KG1 (cell line): Measurements from ENCODE around the gene DHDH.
"Not testable (repeated sequence)": the region's sequence is repeated elsewhere in the genome, so short reads cannot be mapped to it uniquely, and the experiment has no call there.

Source experiments
- DNase-seq: peaks from one replicate; lab custom pipeline; 2025; lab: John Stamatoyannopoulos, UW

The DHDH gene

DNA sequence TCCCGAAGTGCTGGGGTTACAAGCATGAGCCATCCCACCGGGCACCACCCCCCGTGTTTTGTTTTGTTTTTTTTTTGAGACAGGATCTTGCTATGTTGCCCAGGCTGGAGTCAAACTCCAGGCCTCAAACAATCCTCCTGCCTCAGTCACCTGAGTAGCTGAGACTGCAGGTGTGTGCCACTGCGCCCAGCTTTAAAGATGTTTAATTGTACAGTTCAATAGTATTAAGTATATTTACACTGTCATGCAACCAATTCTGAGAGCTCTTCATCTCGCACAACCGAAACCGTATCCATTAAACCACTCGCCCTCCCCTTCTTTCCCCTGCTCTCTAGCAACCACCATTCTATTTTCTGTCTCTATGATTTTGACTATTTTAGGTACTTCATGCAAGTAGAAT is 17.7 kb upstream of the DHDH start:
- no peak for DNase-seq

DNA sequence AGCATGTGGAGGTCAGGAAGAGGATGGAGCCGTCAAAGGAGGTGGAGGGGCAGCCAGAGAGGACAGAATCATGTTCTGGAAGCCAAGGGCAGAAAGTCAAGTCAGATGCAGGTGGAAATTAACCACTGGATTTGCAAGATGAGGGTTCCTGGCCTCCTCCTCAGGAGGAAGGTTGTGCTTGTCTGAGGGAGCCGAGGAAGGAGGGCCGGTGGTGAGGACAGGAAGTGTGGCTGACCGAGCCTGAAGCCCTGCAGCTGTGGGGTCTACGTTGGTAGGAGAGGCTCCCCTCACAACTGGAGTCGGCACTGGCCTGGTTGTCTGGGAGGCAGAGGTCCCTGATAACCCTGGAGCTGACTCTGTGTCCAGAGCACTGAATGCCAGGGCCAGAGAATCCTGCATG is 15.4 kb upstream of the DHDH start:
- no peak for DNase-seq

DNA sequence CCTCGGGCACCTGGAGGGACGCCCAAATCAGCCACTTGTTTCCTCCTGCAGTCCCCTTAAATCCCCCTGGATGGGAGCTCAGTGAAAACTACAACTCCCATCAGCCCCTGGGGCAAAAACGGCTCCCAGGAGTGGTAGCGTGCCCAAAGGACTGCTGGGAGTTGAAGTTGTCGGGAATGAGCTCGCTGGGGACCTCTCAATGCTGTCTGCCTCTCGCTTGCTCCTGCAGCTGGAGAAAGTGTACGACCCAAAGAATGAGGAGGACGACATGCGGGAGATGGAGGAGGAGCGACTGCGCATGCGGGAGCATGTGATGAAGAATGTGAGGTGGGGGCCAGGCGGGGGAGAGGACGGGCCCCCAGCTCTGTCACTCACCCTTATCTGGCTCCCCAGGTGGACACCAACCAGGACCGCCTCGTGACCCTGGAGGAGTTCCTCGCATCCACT is 14.7 kb upstream of the DHDH start:
- DNase-seq = no peak

DNA sequence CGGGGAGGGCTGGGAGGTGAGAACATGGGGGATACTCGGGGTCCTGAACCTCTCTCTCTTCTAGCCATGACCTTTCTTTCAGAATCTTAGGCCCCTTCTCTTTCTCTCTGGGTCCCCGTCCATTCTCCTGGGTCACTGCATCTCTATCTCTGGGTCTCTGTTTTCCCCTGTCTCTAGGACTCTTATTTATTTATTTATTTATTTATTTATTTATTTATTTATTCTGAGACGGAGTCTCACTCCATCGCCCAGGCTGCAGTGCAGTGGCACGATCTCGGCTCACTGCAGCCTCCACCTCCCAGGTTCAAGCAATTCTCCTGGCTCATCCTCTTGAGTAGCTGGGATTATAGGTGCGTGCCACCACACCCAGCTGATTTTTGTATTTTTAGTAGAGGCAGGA is 14.2 kb upstream of the DHDH start:
- not testable (repeated sequence) for DNase-seq

DNA sequence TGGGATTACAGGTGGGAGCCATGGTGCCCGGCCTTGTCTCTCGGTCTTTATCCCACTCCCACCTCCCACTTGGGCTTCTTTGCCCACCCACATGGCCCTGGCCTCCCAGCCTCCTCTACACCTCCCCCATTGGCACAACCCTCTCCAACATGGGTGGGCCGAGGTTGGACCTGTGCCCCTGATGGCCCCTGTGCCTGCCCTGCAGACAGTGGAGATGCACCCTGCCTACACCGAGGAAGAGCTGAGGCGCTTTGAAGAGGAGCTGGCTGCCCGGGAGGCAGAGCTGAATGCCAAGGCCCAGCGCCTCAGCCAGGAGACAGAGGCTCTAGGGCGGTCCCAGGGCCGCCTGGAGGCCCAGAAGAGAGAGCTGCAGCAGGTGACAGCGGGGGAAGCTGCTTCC is 12.6 kb upstream of the DHDH start:
- no peak for DNase-seq

DNA sequence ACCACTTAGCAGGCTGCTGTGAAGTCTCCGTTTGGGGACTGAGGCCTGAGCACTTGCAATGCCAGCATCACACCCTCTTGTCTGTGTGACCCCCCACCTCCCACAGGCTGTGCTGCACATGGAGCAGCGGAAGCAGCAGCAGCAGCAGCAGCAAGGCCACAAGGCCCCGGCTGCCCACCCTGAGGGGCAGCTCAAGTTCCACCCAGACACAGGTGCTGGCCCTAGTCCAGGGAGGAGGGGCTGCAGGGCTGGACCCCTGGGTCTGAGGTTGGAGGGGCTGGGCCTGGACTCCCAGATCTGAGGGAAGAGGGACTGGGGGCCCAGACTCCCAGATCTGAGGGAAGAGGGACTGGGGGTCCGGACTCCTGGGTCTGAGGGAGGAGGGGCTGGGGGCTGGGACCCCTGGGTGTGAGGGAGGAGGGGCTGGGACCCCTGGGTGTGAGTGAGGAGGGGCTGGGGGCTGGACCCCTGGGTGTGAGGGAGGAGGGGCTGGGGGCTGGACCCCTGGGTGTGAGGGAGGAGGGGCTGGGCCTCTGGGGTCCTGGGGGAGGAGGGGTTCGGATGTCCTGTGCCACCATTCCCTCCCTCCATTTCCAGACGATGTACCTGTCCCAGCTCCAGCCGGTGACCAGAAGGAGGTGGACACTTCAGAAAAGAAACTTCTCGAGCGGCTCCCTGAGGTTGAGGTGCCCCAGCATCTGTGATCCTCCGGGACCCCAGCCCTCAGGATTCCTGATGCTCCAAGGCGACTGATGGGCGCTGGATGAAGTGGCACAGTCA is 11.6 kb upstream of the DHDH start:
- no peak for DNase-seq

DNA sequence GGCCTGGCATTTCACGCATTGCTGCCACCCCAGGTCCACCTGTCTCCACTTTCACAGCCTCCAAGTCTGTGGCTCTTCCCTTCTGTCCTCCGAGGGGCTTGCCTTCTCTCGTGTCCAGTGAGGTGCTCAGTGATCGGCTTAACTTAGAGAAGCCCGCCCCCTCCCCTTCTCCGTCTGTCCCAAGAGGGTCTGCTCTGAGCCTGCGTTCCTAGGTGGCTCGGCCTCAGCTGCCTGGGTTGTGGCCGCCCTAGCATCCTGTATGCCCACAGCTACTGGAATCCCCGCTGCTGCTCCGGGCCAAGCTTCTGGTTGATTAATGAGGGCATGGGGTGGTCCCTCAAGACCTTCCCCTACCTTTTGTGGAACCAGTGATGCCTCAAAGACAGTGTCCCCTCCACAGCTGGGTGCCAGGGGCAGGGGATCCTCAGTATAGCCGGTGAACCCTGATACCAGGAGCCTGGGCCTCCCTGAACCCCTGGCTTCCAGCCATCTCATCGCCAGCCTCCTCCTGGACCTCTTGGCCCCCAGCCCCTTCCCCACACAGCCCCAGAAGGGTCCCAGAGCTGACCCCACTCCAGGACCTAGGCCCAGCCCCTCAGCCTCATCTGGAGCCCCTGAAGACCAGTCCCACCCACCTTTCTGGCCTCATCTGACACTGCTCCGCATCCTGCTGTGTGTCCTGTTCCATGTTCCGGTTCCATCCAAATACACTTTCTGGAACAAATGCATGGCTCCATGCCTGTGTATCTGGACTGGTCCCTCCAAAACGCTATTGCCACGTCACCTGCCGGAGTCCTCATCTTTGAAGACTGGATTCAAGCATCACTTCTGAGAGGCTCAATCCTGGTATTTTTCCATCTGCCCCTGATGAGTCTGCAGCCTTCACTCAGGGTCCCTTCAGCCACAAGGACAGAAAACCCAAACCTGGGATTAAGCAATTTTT is 10.7 kb upstream of the DHDH start:
- DNase-seq = no peak

DNA sequence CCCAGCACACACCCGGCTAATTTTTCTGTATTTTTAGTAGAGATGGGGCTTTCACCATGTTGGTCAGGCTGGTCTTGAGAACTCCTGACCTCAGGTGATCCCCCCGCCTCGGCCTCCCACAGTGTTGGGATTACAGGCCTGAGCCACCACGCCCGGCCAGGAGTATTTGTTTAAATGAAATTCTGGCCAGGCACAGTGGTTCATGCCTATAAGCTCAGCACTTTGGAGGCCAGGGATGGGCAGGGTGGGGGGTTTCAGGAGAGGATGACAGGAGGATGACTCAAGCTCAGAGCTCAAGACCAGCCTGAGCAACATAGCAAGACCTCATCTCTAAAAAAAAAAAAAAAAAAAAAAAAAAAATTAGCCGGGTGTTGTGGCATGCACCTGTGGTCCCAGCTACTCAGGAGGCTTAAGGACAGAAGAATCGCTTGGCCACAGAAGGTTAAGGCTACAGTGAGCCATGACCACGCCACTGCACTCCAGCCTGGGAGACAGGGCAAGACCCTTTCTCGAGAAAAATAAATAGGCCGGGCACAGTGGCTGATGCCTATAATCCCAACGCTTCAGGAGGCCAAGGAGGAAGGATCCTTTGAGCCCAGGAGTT is 8.2 kb upstream of the DHDH start:
- DNase-seq = no peak

DNA sequence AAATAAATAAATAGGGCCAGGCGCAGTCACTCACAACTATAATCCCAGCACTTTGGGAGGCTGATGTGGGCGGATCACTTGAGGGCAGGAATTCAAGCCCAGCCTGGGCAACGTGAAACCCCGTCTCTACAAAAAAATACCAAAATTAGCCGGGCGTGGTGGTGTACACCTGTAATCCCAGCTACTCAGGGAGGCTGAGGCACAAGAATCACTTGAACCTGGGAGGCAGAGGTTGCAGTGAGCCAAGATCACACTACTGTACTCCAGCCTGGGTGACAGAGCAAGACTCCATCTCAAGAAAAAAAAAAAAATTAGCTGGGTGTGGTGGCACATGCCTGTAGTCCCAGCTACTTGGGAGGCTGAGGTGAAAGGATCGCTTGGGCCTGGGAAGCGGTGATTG is 7.6 kb upstream of the DHDH start:
- not testable (repeated sequence) for DNase-seq

DNA sequence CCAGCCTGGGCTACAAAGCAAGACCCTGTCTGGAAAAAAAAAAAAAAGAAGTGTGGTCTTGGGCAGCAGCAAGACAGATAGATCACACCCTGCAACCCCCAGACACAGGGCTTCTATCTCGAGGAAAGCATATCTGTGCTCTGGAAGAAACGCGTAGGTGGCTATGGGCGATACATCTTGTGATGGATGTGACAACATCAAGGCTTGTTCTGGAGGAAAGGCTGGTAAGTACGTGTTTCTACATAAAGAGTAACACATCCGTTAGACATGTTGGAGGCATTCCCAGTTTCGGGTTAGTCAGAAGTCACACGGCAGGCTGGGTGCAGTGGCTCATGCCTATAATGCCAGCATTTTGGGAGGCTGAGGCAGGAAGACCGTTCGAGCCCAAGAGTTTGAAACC is 6.6 kb upstream of the DHDH start:
- DNase-seq = no peak

DNA sequence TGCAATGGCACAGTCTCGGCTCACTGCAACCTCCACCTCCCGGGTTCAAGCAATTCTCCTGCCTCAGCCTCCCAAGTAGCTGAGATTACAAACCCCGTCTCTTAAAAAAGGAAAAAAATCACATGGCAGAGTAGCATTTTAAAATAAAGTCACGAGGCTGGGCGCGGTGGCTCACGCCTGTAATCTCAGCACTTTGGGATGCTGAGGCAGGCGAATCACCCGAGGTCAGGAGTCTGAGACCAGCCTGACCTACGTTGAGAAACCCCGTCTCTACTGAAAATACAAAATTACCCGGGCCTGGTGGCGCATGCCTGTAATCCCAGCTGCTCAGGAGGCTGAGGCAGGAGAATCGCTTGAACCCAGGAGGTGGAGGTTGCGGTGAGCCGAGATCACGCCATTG is 5.8 kb upstream of the DHDH start:
- not testable (repeated sequence) for DNase-seq

DNA sequence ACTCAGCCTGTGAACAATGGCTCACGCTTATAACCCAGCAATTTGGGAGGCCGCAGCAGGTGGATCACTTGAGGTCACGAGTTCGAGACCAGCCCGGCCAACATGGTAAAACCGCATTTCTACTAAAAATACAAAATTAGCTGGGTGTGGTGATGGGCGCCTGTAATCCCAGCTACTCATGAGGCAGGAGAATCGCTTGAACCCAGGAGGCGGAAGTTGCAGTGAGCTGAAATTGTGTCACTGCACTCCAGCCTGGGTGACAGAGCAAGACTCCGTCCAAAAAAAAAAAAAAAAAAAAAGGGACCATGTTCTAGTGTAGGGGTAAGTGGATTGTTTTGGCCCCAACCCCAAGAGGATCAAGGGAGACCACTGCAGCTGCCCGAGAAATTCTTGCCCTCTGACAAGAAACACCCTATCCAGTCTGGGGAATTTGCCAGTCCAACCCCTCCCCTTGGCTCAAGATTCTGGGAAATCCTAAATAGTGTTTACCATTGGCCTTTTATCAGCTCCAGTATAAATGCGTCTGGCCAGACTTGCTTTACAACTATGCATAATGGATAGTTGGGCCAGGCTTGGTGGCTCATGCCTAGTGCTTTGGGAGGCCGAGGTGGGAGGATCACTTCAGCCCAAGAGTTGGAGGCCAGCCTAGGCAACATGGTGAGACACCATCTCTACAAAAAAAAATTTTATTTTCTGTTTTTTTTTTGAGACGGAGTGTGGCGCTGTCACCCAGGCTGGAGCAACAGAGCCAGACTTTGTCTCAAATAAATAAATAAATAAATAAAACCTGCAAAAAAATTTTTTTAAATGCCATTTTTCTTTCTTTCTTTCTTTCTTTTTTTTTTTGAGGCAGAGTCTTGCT is 5.1 kb upstream of the DHDH start:
- no peak for DNase-seq

DNA sequence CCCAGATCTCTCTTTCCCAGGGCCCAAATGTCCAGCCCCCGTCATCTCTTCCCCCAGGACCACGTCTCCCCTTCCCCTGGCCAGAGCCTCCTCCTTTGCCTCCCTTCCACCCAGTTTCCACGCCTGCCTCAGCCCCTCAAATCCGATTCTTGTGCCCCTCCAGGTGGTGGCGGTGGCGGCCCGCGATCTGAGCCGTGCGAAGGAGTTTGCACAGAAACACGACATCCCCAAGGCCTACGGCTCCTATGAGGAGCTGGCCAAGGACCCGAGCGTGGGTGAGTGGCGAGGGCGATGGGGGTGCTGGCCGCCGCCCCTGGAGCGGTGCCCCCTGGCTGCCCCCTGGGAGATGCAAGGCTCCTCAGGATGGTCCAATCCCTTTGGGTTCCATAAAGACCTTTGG is 1.3 kb downstream of the DHDH start:
- no peak for DNase-seq

DNA sequence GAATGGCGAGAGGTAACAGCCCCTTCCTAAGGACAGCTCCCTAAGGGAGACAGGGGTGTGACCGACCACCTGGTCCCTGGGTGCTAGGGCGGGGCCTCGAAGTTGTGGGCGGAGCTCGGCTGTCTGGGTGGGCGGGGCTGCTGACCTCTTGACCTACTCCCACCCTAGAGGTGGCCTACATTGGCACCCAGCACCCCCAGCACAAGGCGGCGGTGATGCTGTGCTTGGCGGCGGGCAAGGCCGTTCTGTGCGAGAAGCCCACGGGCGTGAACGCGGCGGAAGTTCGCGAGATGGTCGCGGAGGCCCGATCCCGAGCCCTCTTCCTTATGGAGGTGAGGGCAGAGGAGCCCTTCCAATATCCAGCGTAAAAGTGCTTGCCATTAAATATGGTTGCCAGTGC is 2.4 kb downstream of the DHDH start:
- no peak for DNase-seq

DNA sequence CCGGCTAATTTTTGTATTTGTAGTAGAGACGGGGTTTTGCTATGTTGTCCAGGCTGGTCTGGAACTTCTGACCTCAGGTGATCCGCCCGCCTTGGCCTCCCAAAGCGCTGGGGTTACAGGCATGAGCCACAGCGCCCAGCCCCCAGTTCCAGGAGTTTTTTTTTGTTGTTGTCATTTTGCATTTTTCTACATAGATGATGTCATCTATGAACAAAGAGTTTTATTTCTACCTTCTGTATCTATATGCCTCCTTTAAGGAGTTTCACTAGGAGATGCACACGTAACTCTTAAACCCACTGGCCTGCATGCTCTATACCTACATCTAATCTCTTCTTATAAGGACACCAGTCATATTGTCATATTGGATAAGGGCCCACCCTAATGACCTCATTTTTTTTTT is 4.8 kb downstream of the DHDH start:
- no peak for DNase-seq

DNA sequence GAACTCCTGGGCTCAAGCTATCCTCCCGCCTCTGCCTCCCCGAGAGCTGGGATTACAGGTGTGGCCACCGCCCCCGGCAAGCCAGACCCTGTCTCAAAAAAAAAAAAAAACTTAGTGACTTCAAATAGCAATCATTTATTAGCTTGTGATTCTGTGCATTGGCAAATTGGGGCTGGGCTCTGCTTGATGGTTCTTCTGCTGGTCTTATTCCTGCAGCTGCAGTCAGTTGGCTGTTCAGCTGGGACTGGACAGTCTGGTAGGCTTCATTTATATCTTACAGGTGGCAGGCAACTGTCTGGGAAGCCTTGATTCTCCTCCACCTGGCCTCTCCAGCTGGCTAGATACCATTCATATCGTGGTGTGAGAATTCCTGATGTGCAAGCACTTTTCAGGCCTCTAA is 7.4 kb downstream of the DHDH start:
- no peak for DNase-seq

DNA sequence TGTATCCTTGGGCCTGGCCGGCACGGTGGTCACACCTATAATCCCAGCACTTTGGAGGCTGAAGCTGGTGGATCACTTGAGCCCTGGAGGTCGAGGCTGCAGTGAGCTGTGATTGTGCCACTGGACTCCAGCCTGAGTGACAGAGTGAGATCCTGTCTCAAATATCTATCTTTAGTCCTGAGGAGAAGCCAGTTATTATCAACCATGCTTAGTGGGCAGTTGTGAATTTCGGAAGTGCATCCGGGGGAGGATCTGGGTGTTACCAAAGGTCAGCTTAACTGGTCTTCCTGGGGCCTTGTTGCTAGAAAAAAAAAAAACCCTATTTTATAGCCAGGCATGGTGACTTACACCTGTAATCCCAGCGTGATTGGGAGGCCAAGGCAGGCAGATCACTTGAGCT is 9.6 kb downstream of the DHDH start:
- no peak for DNase-seq

DNA sequence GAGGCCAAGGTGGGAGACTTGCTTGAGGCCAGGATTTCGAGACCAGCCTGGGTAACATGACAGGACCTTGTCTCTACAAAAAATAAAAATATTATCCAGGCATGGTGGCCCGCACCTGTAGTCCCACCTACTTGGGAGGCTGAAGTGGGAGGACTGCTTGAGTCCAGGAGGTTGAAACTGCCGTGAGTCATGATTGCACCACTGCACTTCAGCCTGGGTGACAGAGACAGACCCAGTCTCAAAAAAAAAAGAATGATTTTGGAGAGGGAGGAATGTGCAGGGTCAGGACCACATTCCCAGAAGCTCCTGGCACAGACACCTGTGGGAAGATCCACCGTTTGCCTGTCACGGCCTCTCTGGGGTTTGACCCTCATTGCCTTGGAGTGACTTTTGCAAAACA is 11.9 kb downstream of the DHDH start:
- no peak for DNase-seq

DNA sequence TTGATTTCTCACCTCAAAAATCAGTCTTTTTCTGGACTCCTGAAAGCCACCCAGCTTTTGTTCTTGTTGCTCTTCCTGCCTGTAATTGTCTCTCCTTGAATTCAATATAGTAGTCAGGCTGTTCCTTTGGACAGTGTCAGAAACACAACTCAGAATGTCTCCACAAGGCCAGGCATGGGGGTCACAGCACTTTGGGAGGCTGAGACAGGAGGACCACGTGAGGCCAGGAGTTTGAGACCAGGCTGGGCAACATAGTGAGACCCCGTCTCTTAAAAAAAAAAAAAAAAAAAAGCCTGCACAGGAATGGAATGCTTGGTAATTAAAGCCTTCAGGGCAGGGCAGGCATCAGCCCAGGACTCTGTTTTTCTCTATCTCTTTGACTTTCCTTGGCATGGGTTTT is 12.3 kb downstream of the DHDH start:
- no peak for DNase-seq

DNA sequence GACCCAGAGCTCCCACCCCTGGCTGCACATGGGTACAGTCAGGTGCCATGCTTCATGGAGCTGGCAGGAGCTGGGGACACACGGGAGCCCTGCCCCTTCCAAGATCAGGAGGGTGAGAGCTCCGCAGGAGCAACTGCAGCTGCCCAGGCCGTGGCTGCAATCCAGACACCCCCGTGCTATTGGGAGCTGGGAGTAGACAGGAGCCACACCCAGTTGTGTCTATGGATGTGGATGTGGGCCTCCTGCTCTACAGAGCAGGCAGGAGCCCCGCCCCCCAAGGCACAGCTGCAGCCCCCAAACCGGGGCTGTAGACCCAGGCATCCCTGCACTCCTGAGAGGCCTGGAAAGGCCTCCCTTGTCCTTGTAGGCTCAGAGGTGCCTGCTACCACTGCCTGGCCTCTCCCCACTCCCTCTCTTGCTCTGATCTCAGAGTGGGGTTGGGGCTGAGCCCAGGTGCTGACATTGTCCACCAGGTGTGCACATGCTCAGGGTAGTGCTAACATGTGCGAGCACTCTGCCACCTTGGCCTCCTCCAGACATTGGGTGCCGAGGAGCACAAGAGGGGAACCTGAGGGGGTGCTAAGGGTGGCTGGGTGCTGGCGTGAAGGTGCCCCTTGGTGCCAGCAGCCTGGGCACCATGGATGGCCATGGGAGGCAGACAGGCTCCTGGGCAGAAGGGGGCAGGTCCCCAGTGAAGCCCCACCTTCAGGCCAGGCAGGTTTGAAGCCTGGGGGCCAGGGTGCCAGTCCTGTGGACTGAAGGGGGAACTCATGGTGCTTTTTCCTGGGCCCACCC is 13.2 kb downstream of the DHDH start:
- no peak for DNase-seq

DNA sequence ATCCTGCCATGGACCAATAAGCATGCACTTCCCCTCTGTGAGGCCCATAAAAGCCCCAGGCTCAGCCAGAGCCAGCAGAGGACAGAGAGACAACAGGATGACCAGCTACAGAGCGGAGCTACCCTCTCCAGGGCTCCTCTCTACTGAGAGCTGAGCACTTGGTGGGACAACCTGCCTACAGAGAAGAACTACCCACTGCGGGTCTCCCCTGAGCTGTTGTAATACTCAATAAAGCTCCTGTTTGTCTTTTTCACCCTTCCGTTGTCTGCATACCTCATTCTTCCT is 13.7 kb downstream of the DHDH start:
- no peak for DNase-seq
